Stomach (tissue), 9 donors: ENCODE data around the gene FAM228A. TPM values are rescaled to one million over a fixed set of nuclear protein-coding genes. Genes with fewer than 3 reads are reported as not detected.
"Not testable (repeated sequence)": the region's sequence is repeated elsewhere in the genome, so short reads cannot be mapped to it uniquely, and the experiment has no call there.

Experiments used
- DNase-seq, 2 donors: peaks; one replicate each; pipeline versions ENCODE4 v3.0.0 to v3.0.0-alpha.2; 2013 to 2019
- H3K27ac ChIP-seq, 5 donors: fragments of 200-600 bp in 4 of 5; sonication (generic) in 4 of 5; one replicate each; pipeline ENCODE4 v1.5.1; 2013 to 2019; ENCODE audit warnings: mild to moderate bottlenecking in 1 of 5, moderate library complexity in 1 of 5
- H3K27me3 ChIP-seq, 3 donors: fragments of 200-600 bp; sonication (generic); one replicate each; pipeline ENCODE4 v1.5.1; 2017 to 2019; ENCODE audit warnings: mixed run types in 1 of 3
- H3K36me3 ChIP-seq, 4 donors: fragments of 200-600 bp; sonication (generic); 1 replicate in 3 of 4; 2 replicates in 1 of 4; pipeline ENCODE4 v1.5.1; 2016 to 2019
- H3K4me1 ChIP-seq, 4 donors: fragments of 200-600 bp; sonication (generic); one replicate each; pipeline ENCODE4 v1.5.1; 2016 to 2019
- H3K4me3 ChIP-seq, 4 donors: fragments of 200-600 bp; sonication (generic) in 3 of 4; one replicate each; pipeline ENCODE4 v1.5.1; 2016 to 2019; ENCODE audit warnings: mild to moderate bottlenecking in 1 of 4
- H3K9me3 ChIP-seq, 4 donors: fragments of 200-600 bp; sonication (generic); one replicate each; pipeline ENCODE4 v1.5.1; 2016 to 2019
- CTCF ChIP-seq, 7 experiments: fragments of 450-650 bp in 4 of 7; fragments of 200-600 bp in 3 of 7; sonication (generic) in 3 of 7; IDR thresholded peaks; one replicate each; pipeline ENCODE4 v1.5.1; 2016 to 2019; ENCODE audit warnings: antibody characterized with exemption in 7 of 7, control low read depth in 2 of 7, mild to moderate bottlenecking in 1 of 7
- EP300 ChIP-seq: sonication (generic); formaldehyde crosslinking; IDR thresholded peaks from one replicate; pipeline ENCODE4 v1.6.1; 2017; ENCODE audit warnings: antibody characterized with exemption
- POLR2A ChIP-seq, 4 donors: fragments of 450-650 bp; IDR thresholded peaks; one replicate each; pipeline ENCODE4 v1.6.1; 2016; ENCODE audit warnings: antibody characterized with exemption in 4 of 4, control low read depth in 2 of 4, mild to moderate bottlenecking in 1 of 4, moderate library complexity in 1 of 4
- POLR2AphosphoS5 ChIP-seq, 3 donors: sonication (generic); formaldehyde crosslinking; IDR thresholded peaks; one replicate each; pipeline ENCODE4 v1.6.1; 2016; ENCODE audit warnings: antibody characterized with exemption in 3 of 3
- WGBS, 5 donors: extraction: QIAGEN DNeasy Blood & Tissue Kit in 3 of 5; methylation state at CpG; one replicate each; pipeline versions ENCODE4 v1.1.5 to v1.1.7; 2013 to 2018; 5-methylcytosine and 5-hydroxymethylcytosine counted together
- intact Hi-C: fragments of 100-400 bp; cut with DNase I; formaldehyde crosslinking; loops from one replicate; pipeline ENCODE4 v1.15.1; 2023; ENCODE audit warnings: low total_unique reads
- polyA plus RNA-seq, 3 donors: library from polyadenylated mRNA; stranded (reverse); fragments of 200-250 nt; gene quantifications; one replicate each; pipeline ENCODE4 v1.2.3, GENCODE V29; 2013
- total RNA-seq, 5 donors: library from RNA; depleted of rRNA; stranded (reverse); fragments of >200 nt; gene quantifications; one replicate each; pipeline versions ENCODE4 v1.1.0 to v1.2.3, GENCODE V29; 2014 to 2016
- donor health status: healthy with polysubstance abuse.
- donor health status: Bipolar disorder and iron deficiency.
- donor health status: healthy.

Gene FAM228A
- total and polyA plus RNA-seq, 8 donors = 0.23 to 2.3 (median 1.3) TPM; not detected in 3

GRCh38 chr2:24190503-24190902 is 15.7 kb downstream of the FAM228A start:
- Histone ChIP-seq H3K36me3 (peaks cover 0 to 10% (median 4%) of the 10 kb centered on the region in 4 donors), H3K4me3 (no peak overlapping the region), H3K4me1 (no peaks in the 10 kb centered on the region), H3K9me3 (peaks cover 0 to 2% (median 0%) of the 10 kb centered on the region in 4 donors), H3K27ac (no peak overlapping the region), H3K27me3 (no peaks in the 10 kb centered on the region)
- DNase-seq = no peak
- intact Hi-C loops = no loop called here
- 80 to 88% (median 84%) methylated on average over 9 of the region's 9 CpGs for WGBS, 5 donors
- no peak for TF ChIP-seq POLR2AphosphoS5 (IDR thresholded peaks at IDR 0.05)
- no peak for TF ChIP-seq CTCF (IDR thresholded peaks at IDR 0.05)
- no peak for TF ChIP-seq POLR2A (IDR thresholded peaks at IDR 0.05)
- TF ChIP-seq EP300 = no peak

GRCh38 chr2:24191156-24191555 is 16.3 kb downstream of the FAM228A start:
- Histone ChIP-seq H3K4me1 (no peaks in the 10 kb centered on the region), H3K9me3 (no peaks in the 10 kb centered on the region), H3K36me3 (peaks cover 0 to 10% (median 4%) of the 10 kb centered on the region in 4 donors), H3K27me3 (no peaks in the 10 kb centered on the region), H3K27ac (no peak overlapping the region), H3K4me3 (no peak overlapping the region)
- 85 to 90% (median 88%) methylated on average over 9 of the region's 9 CpGs for WGBS, 5 donors
- intact Hi-C loops = no loop called here
- no peak for TF ChIP-seq POLR2AphosphoS5 (IDR thresholded peaks at IDR 0.05)
- no peak for TF ChIP-seq POLR2A (IDR thresholded peaks at IDR 0.05)
- TF ChIP-seq CTCF (IDR thresholded peaks at IDR 0.05) = no peak
- TF ChIP-seq EP300 = no peak
- no peak for DNase-seq

DNA sequence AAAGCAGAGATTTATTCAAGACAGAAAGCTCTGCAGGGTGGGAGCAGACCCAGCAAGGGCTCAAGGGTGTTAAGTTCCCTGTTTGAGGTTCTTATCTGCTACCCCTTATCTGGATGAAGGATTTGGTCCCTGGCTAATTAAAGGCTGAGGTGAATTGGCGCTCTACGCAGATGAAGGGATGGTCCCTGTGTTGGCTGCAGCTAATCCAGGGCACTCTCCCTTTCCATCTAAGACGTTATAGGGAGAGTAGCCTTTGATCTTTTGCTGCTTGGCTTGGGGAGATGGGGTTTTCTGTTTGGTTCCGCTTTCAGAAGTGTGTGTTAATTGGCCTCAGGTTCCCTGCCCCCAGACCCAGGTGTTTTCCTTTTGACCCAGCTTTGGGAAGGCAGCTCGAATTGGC is 17.0 kb downstream of the FAM228A start:
- WGBS, 5 donors = 33 to 49% (median 42%) methylated on average over 5 of the region's 5 CpGs
- Histone ChIP-seq H3K4me1 (no peaks in the 10 kb centered on the region), H3K27ac (no peak overlapping the region), H3K27me3 (no peaks in the 10 kb centered on the region), H3K36me3 (peaks cover 0 to 10% (median 4%) of the 10 kb centered on the region in 4 donors), H3K9me3 (peaks cover 0 to 3% (median 0%) of the 10 kb centered on the region in 4 donors), H3K4me3 (no peak overlapping the region)
- intact Hi-C loops = no loop called here
- DNase-seq = no peak
- TF ChIP-seq POLR2A (IDR thresholded peaks at IDR 0.05) = no peak
- no peak for TF ChIP-seq EP300
- TF ChIP-seq CTCF (IDR thresholded peaks at IDR 0.05) = no peak
- TF ChIP-seq POLR2AphosphoS5 (IDR thresholded peaks at IDR 0.05) = no peak

DNA sequence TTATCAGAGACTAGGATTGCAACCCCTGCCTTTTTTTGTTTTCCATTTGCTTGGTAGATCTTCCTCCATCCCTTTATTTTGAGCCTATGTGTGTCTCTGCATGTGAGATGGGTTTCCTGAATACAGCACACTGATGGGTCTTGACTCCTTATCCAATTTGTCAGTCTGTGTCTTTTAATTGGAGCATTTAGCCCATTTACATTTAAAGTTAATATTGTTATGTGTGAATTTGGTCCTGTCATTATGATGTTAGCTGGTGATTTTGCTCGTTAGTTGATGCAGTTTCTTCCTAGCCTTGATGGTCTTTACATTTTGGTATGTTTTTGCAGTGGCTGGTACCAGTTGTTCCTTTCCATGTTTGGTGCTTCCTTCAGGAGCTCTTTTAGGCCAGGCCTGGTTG is 22.4 kb downstream of the FAM228A start:
- H3K4me1 ChIP-seq, DNase-seq, intact Hi-C loops, H3K9me3 ChIP-seq, H3K27ac ChIP-seq, H3K4me3 ChIP-seq, H3K27me3 ChIP-seq: not testable (repeated sequence)
- peaks cover 0 to 24% (median 15%) of the 10 kb centered on the region in 4 donors for H3K36me3 ChIP-seq
- WGBS, 5 donors = 60 to 100% (median 88%) methylated on average over 1 of the region's 1 CpG

- H3K9me3 ChIP-seq = peaks cover 0 to 7% (median 0%) of the 10 kb centered on the region in 4 donors
- peaks cover 17 to 53% (median 43%) of the 10 kb centered on the region in 4 donors for H3K36me3 ChIP-seq
- no peak for TF ChIP-seq POLR2AphosphoS5 (IDR thresholded peaks at IDR 0.05)
- no peak for DNase-seq
- no peak overlapping the region for H3K4me3 ChIP-seq
- H3K27ac ChIP-seq = no peak overlapping the region
- WGBS, 5 donors = 77 to 88% (median 85%) methylated on average over 12 of the region's 12 CpGs
- intact Hi-C loops = no loop called here
- H3K4me1 ChIP-seq = no peaks in the 10 kb centered on the region
- no peaks in the 10 kb centered on the region for H3K27me3 ChIP-seq
These were observed 25.2 kb downstream of the FAM228A start for GRCh38 chr2:24199968-24200590.
